Stomach (tissue), 9 donors: ENCODE measurements around the gene CFAP92. TPM values are rescaled to one million over a fixed set of nuclear protein-coding genes. Genes with fewer than 3 reads are reported as not detected.

ENCODE experiments used
- DNase-seq, 2 donors: peaks; one replicate each; pipeline versions ENCODE4 v3.0.0 to v3.0.0-alpha.2; 2013 to 2019
- H3K27ac ChIP-seq, 5 donors: fragments of 200-600 bp in 4 of 5; sonication (generic) in 4 of 5; one replicate each; pipeline ENCODE4 v1.5.1; 2013 to 2019; ENCODE audit warnings: mild to moderate bottlenecking in 1 of 5, moderate library complexity in 1 of 5
- H3K27me3 ChIP-seq, 3 donors: fragments of 200-600 bp; sonication (generic); one replicate each; pipeline ENCODE4 v1.5.1; 2017 to 2019; ENCODE audit warnings: mixed run types in 1 of 3
- H3K36me3 ChIP-seq, 4 donors: fragments of 200-600 bp; sonication (generic); 1 replicate in 3 of 4; 2 replicates in 1 of 4; pipeline ENCODE4 v1.5.1; 2016 to 2019
- H3K4me1 ChIP-seq, 4 donors: fragments of 200-600 bp; sonication (generic); one replicate each; pipeline ENCODE4 v1.5.1; 2016 to 2019
- H3K4me3 ChIP-seq, 4 donors: fragments of 200-600 bp; sonication (generic) in 3 of 4; one replicate each; pipeline ENCODE4 v1.5.1; 2016 to 2019; ENCODE audit warnings: mild to moderate bottlenecking in 1 of 4
- H3K9me3 ChIP-seq, 4 donors: fragments of 200-600 bp; sonication (generic); one replicate each; pipeline ENCODE4 v1.5.1; 2016 to 2019
- CTCF ChIP-seq, 7 experiments: fragments of 450-650 bp in 4 of 7; fragments of 200-600 bp in 3 of 7; sonication (generic) in 3 of 7; IDR thresholded peaks; one replicate each; pipeline ENCODE4 v1.5.1; 2016 to 2019; ENCODE audit warnings: antibody characterized with exemption in 7 of 7, control low read depth in 2 of 7, mild to moderate bottlenecking in 1 of 7
- EP300 ChIP-seq: sonication (generic); formaldehyde crosslinking; IDR thresholded peaks from one replicate; pipeline ENCODE4 v1.6.1; 2017; ENCODE audit warnings: antibody characterized with exemption
- POLR2A ChIP-seq, 4 donors: fragments of 450-650 bp; IDR thresholded peaks; one replicate each; pipeline ENCODE4 v1.6.1; 2016; ENCODE audit warnings: antibody characterized with exemption in 4 of 4, control low read depth in 2 of 4, mild to moderate bottlenecking in 1 of 4, moderate library complexity in 1 of 4
- POLR2AphosphoS5 ChIP-seq, 3 donors: sonication (generic); formaldehyde crosslinking; IDR thresholded peaks; one replicate each; pipeline ENCODE4 v1.6.1; 2016; ENCODE audit warnings: antibody characterized with exemption in 3 of 3
- WGBS, 5 donors: extraction: QIAGEN DNeasy Blood & Tissue Kit in 3 of 5; methylation state at CpG; one replicate each; pipeline versions ENCODE4 v1.1.5 to v1.1.7; 2013 to 2018; 5-methylcytosine and 5-hydroxymethylcytosine counted together
- intact Hi-C: fragments of 100-400 bp; cut with DNase I; formaldehyde crosslinking; loops from one replicate; pipeline ENCODE4 v1.15.1; 2023; ENCODE audit warnings: low total_unique reads
- polyA plus RNA-seq, 3 donors: library from polyadenylated mRNA; stranded (reverse); fragments of 200-250 nt; gene quantifications; one replicate each; pipeline ENCODE4 v1.2.3, GENCODE V29; 2013
- total RNA-seq, 5 donors: library from RNA; depleted of rRNA; stranded (reverse); fragments of >200 nt; gene quantifications; one replicate each; pipeline versions ENCODE4 v1.1.0 to v1.2.3, GENCODE V29; 2014 to 2016
- donor health status: healthy with polysubstance abuse.
- donor health status: Bipolar disorder and iron deficiency.
- donor health status: healthy.

Gene CFAP92
- total and polyA plus RNA-seq, 8 donors: 0.50 to 13.4 (median 2.3) TPM

- no peaks in the 10 kb centered on the region for H3K9me3 ChIP-seq
- 75 to 86% (median 78%) methylated on average over 15 of the region's 15 CpGs for WGBS, 5 donors
- H3K27ac ChIP-seq: peak overlapping the region in 4 of 5 donors; percentile 72 to 87 (median 76)
- peak overlapping the region; percentile 51 to 57 (median 54) for H3K4me3 ChIP-seq
- H3K36me3 ChIP-seq: peaks cover 0 to 13% (median 3%) of the 10 kb centered on the region in 4 donors
- intact Hi-C loops: no loop called here
- no peaks in the 10 kb centered on the region for H3K27me3 ChIP-seq
- DNase-seq: no peak
- peaks cover 27 to 43% (median 32%) of the 10 kb centered on the region in 4 donors for H3K4me1 ChIP-seq
- TF ChIP-seq POLR2A (IDR thresholded peaks at IDR 0.05) (no peak), CTCF (IDR thresholded peaks at IDR 0.05) (no peak), POLR2AphosphoS5 (IDR thresholded peaks at IDR 0.05) (no peak), EP300 (no peak)
Measured at GRCh38 chr3:129027544-129027880, 33.6 kb upstream of the CFAP92 start.

GRCh38 chr3:129026728-129027543, 33.1 kb upstream of the CFAP92 start:
- intact Hi-C loops: no loop called here
- Histone ChIP-seq H3K27ac (peak overlapping the region; percentile 50 to 87 (median 73)), H3K4me1 (peaks cover 27 to 48% (median 35%) of the 10 kb centered on the region in 4 donors), H3K4me3 (peak overlapping the region; percentile 51 to 57 (median 54)), H3K27me3 (no peaks in the 10 kb centered on the region), H3K9me3 (no peaks in the 10 kb centered on the region), H3K36me3 (peaks cover 0 to 12% (median under 1%) of the 10 kb centered on the region in 4 donors)
- WGBS, 5 donors: 5 to 8% (median 5%) methylated on average over 35 to 54 of the region's 54 CpGs
- peak in 4 of 7 experiments; percentile 39 to 86 (median 74) for TF ChIP-seq CTCF (IDR thresholded peaks at IDR 0.05)
- TF ChIP-seq EP300: no peak
- TF ChIP-seq POLR2AphosphoS5 (IDR thresholded peaks at IDR 0.05): peak; percentile 77 to 91 (median 80)
- TF ChIP-seq POLR2A (IDR thresholded peaks at IDR 0.05): peak in 1 of 4 donors; percentile 22
- DNase-seq: peak; percentile 94 to 97

- H3K9me3 ChIP-seq: no peaks in the 10 kb centered on the region
- peak in 1 of 2 donors; percentile 61 for DNase-seq
- peak overlapping the region; percentile 4 to 87 (median 73) for H3K27ac ChIP-seq
- peak; percentile 33 to 41 (median 35) for TF ChIP-seq POLR2AphosphoS5 (IDR thresholded peaks at IDR 0.05)
- no peak for TF ChIP-seq CTCF (IDR thresholded peaks at IDR 0.05)
- TF ChIP-seq POLR2A (IDR thresholded peaks at IDR 0.05): no peak
- no peak for TF ChIP-seq EP300
- intact Hi-C loops: no loop called here
- no peaks in the 10 kb centered on the region for H3K27me3 ChIP-seq
- H3K36me3 ChIP-seq: peaks cover 0 to 4% (median 0%) of the 10 kb centered on the region in 4 donors
- H3K4me1 ChIP-seq: peaks cover 27 to 57% (median 35%) of the 10 kb centered on the region in 4 donors
- no peak overlapping the region for H3K4me3 ChIP-seq
- WGBS, 5 donors: 43 to 72% (median 70%) methylated on average over 8 of the region's 8 CpGs
Measured at GRCh38 chr3:129025691-129026435, 32.0 kb upstream of the CFAP92 start.

- peak in 1 of 2 donors; percentile 1 for DNase-seq
- intact Hi-C loops: no loop called here
- H3K27me3 ChIP-seq: no peaks in the 10 kb centered on the region
- peak overlapping the region in 4 of 5 donors; percentile 72 to 87 (median 76) for H3K27ac ChIP-seq
- H3K9me3 ChIP-seq: no peaks in the 10 kb centered on the region
- H3K4me1 ChIP-seq: peaks cover 27 to 64% (median 35%) of the 10 kb centered on the region in 4 donors
- H3K4me3 ChIP-seq: no peak overlapping the region
- TF ChIP-seq CTCF (IDR thresholded peaks at IDR 0.05): no peak
- TF ChIP-seq EP300: no peak
- no peak for TF ChIP-seq POLR2AphosphoS5 (IDR thresholded peaks at IDR 0.05)
- TF ChIP-seq POLR2A (IDR thresholded peaks at IDR 0.05): no peak
- WGBS, 5 donors: 66 to 82% (median 77%) methylated on average over 15 of the region's 15 CpGs
- H3K36me3 ChIP-seq: no peaks in the 10 kb centered on the region
Measured at GRCh38 chr3:129025108-129025507, 31.2 kb upstream of the CFAP92 start.
